ENCODE results near the gene MRPL24. TPM values are rescaled to one million over a fixed set of nuclear protein-coding genes. Genes with fewer than 3 reads are reported as not detected.
A peak's percentile ranks its signal among the peaks of the same experiment; 100 is the strongest.
"Not testable (repeated sequence)": the region's sequence is repeated elsewhere in the genome, so short reads cannot be mapped to it uniquely, and the experiment has no call there.

MRPL24 gene
- polyA plus RNA-seq, 3 donors from 2014 or later = 75.4 to 126 (median 88.2) TPM

DNA sequence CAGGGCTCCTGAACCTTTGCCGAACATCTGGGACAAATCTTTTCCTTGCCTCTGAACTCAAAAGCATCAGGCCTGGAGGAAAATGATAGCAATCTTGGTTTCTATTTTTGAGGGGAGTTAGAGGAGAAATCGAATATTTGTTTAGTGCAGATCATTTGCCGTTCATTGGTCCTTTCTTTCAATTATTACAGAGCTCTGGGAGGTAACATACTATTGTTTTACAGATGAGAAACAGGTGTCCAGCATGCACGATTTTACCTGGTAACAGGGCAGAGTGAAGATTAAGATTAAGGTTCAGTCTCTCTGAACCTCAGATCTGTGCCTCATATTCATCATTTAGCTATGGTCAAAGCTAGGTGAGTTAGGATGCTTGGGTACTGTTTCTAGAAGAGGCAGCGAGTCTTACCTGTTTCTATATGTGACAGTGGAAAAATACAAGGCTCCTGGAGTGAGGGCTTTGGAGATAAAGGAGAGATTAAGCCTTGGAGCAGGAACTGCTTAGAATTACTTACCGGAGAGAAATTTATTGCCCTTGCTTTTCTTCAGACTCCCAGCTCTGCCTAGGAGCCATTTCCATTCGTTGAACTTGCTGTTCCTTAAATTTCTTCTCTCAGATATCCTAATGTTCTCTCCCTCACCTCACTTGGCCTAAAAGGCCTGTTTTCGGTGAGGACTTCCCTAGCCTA lies 27.9 kb upstream of the MRPL24 start:
- no peak for DNase-seq
- H3K4me1 Mint-ChIP-seq = peaks cover 41 to 54% of the 10 kb centered on the region in 2 donors
- peaks cover 0 to 2% (median under 1%) of the 10 kb centered on the region in 3 donors for H3K27me3 Mint-ChIP-seq (ENCODE audit: low read depth in 3 of 3)
- no peaks in the 10 kb centered on the region for H3K9me3 Mint-ChIP-seq
- H3K36me3 Mint-ChIP-seq = peaks cover 7 to 17% (median 9%) of the 10 kb centered on the region in 3 donors
- H3K4me3 Mint-ChIP-seq = no peak overlapping the region
- H3K27ac Mint-ChIP-seq = peak overlapping the region in 1 of 6 donors; percentile 89

DNA sequence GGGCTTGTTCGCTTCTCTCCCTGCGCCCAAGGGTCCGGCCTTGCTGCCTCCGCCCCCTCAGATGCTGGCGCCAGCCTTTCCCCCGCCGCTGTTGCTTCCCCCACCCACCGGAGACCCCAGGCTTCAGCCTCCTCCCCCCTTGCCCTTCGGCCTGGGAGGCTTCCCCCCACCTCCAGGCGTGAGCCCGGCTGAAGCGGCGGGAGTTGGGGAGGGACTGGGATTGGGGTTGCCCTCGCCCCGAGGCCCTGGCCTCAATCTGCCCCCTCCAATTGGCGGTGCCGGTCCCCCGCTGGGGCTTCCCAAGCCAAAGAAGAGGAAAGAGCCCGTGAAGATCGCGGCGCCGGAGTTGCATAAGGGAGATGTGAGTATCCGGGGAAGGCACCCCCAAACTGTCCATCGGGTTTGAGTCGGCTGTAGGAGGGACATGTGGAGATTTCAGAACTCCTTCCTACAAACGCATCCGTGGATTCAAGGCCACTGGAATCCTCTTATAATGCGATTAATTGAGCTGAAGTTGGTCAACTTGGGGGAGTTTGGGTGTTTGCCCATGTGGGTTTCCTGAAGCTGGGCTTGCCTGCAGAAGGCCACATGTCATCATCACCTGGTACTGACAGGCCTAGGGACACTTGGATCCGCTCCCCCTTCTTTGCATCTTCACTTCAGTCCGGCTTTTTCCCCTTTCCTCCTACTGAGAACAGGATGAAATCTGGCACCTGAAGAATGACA lies 27.2 kb upstream of the MRPL24 start:
- Mint-ChIP-seq H3K4me3 (no peak overlapping the region), H3K9me3 (no peaks in the 10 kb centered on the region), H3K36me3 (peaks cover 5 to 17% (median 7%) of the 10 kb centered on the region in 3 donors), H3K27ac (peak overlapping the region in 1 of 6 donors; percentile 89), H3K27me3 (ENCODE audit: low read depth in 3 of 3) (peaks cover 0 to 2% (median 0%) of the 10 kb centered on the region in 3 donors), H3K4me1 (peaks cover 34 to 47% of the 10 kb centered on the region in 2 donors)
- peak in 2 of 3 donors; percentile 9 to 38 for DNase-seq

DNA sequence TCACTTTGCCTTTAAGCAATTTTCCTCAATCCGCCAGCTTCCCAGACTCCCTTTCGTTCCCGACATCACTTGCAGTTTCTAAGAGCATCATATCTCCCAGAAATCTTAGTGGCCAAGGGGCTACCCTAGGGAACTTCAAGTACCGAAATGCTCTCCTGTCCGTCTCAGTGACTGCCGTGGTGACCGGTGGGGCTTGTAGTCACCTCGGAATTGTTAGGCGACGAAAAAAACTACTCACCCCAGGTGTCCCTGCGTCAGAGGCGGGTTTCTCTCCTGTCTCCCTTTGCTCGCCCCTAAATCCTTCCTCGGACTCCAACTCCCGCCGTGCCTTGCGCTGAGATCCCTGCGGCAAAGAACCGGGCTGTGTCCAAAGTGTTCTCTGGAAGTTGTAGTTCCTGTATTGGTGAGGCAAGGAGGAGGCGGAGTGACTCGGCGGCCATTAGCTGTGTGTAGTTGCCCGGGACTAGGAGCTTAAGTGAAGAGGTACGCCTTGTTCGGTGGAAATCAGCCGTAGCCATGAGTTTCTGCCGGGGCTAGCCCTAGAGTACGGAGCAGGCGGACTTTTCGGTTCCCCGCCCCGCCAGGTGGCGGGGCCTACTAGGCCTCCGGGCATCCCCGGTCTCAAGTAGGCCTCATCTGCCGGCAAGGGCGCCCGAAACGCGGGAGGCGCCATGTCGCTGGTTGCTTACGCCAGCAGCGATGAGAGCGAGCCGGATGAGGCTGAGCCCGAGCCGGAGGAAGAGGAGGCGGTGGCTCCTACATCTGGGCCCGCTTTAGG lies 26.4 kb upstream of the MRPL24 start, which contains the start of gene PRCC:
Gene PRCC (plus strand): TSS at position 435 of the 778 bp plus-strand sequence. CDS start 237 bp downstream, at position 672.
- peak; percentile 98 to 99 (median 98) for DNase-seq
- peaks cover 0 to 13% (median 7%) of the 10 kb centered on the region in 3 donors for H3K36me3 Mint-ChIP-seq
- H3K4me1 Mint-ChIP-seq = peaks cover 28 to 40% of the 10 kb centered on the region in 2 donors
- no peaks in the 10 kb centered on the region for H3K9me3 Mint-ChIP-seq
- H3K27ac Mint-ChIP-seq = peak within 1 kb of the TSS in 1 of 6 donors; percentile 89
- no peak within 1 kb of the TSS for H3K4me3 Mint-ChIP-seq
- peaks cover 0 to 2% (median 0%) of the 10 kb centered on the region in 3 donors for H3K27me3 Mint-ChIP-seq (ENCODE audit: low read depth in 3 of 3)

DNA sequence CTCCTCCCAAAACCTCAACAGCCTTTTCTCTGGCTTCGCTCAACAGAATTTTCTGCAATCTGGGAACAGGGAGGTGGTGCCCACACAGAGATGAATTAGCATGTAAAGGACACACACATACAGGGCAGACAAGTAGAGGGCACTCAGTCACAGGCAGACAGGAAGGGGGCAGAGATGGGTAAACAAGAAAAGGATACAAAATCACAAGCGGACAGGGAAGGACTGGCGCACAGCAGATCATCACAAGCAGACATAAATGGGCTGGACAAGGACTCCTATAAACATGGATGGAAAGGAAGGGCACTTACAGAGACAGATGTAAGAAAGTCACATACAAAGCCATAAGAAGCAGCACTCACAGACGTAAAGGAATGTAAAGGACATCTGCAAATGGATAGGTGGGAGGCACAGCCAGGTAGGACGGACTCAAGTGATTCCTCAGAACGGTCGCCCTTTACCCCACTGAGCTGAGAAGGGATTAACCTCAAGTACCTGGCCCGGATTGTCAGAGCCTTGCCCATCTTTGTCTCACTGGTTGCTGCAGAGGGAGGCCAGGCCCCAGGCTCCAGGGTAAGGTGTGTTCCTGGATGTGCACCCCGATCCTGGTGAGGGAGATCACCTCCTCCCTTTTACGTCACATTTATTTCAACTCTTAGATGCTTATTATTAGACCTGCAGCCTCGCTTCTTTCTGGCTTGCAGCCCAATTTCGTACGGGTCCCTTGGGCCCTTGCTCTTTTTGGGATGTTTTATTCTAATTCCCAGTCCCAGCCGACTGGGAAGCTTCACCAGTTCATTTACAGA lies 25.6 kb upstream of the MRPL24 start:
- H3K4me3 Mint-ChIP-seq = no peak overlapping the region
- H3K4me1 Mint-ChIP-seq = peaks cover 28 to 35% of the 10 kb centered on the region in 2 donors
- H3K27me3 Mint-ChIP-seq (ENCODE audit: low read depth in 3 of 3) = peaks cover 0 to 2% (median 0%) of the 10 kb centered on the region in 3 donors
- no peaks in the 10 kb centered on the region for H3K9me3 Mint-ChIP-seq
- no peak for DNase-seq
- peaks cover 0 to 13% (median 7%) of the 10 kb centered on the region in 3 donors for H3K36me3 Mint-ChIP-seq
- no peak overlapping the region for H3K27ac Mint-ChIP-seq

DNA sequence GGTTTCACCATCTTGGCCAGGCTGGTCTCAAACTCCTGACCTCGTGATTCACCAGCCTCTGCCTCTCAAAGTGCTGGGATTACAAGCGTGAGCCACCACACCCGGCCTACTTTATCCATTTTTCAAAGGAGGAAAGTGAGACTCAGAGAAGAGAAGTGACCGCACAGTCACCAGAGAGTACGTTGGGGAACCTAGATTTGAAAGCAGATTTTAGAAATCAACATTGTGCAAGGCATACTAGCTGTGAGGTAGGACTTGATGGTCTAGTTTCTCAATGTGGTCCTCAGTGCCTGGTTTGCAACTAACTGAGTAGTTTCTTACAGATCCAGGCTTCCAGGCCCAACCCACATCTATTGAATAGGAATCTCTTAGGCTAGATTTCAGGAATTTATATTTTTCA lies 24.8 kb upstream of the MRPL24 start:
- Mint-ChIP-seq H3K27ac (no peak overlapping the region), H3K4me1 (peaks cover 20 to 26% of the 10 kb centered on the region in 2 donors), H3K4me3 (no peak overlapping the region)

DNA sequence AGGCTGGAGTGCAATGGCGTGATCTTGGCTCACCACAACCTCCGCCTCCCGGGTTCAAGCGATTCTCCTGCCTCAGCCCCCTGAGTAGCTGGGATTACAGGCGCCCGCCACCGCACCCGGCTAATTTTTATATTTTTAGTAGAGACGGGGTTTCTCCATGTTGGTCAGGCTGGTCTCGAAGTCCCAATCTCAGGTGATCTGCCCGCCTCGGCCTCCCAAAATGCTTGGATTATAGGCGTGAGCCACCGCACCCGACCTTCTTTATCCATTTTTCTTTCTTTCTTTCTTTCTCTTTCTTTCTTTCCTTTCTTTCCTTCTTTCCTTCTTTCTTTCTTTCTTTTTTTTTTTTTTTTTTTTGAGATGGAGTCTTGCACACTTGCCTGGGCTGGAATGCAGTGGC lies 24.2 kb upstream of the MRPL24 start:
- H3K4me3 Mint-ChIP-seq; H3K9me3 Mint-ChIP-seq; DNase-seq; H3K27me3 Mint-ChIP-seq (ENCODE audit: low read depth in 3 of 3); H3K36me3 Mint-ChIP-seq; H3K27ac Mint-ChIP-seq: not testable (repeated sequence)
- H3K4me1 Mint-ChIP-seq = peaks cover 17 to 21% of the 10 kb centered on the region in 2 donors

More for the DNA sequence above, 24.8 kb upstream of the MRPL24 start:
- Mint-ChIP-seq H3K27me3 (ENCODE audit: low read depth in 3 of 3) (peaks cover 0 to 2% (median 0%) of the 10 kb centered on the region in 3 donors), H3K9me3 (no peaks in the 10 kb centered on the region), H3K36me3 (peaks cover 0 to 5% (median under 1%) of the 10 kb centered on the region in 3 donors)
- no peak for DNase-seq

DNA sequence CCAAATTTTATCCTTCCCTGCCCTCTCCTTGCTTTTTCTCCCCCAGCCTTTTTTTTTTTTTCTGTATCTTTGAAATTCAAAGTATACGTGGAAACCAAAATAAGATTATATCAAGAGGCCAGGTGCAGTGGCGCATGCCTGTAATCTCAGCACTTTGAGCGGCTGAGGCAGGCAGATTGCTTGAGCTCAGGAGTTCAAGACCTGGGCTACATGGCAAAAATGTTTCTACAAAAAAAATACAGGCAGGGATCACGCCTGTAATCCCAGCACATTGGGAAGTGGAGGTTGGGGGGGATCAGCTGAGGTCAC lies 19.9 kb upstream of the MRPL24 start:
- H3K36me3 Mint-ChIP-seq = no peaks in the 10 kb centered on the region

DNA sequence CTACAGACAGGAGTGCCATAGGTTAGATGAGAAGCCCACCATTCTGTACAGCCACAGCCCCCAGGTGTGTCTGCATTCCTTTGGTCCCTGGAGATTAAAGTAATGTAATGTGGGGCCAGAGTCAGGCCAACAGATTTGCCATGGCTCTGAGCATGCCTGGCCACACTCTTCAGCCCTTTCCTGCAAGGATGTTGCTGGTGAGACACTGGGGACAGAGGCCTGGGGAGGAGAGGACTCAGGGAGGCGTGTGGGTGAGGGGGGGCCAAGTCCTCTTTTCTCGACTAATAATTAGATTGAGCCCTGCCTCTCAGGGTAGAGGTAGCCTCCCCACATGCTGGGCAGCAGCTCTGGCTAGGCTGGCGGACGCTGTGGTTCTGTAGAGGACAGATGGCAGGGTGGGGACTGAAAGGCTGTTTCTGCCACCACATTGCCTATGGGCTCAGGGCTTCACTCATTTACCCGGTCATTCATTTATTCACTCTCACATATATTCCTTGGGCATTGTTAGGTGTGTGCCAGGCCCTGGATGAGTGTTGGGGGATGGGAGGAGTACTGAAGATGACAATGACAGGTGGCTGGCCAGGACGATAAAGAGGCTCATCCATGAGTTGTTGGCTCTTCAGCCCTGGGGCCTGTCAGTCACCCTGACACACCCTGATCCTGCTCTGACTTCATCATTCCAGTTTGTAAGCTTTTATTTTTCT lies 19.4 kb upstream of the MRPL24 start:
- Mint-ChIP-seq H3K9me3 (no peaks in the 10 kb centered on the region), H3K36me3 (no peaks in the 10 kb centered on the region), H3K27ac (no peak overlapping the region)

More for the DNA sequence above, 19.9 kb upstream of the MRPL24 start:
- Mint-ChIP-seq H3K27ac (no peak overlapping the region), H3K4me3 (no peak overlapping the region), H3K9me3 (no peaks in the 10 kb centered on the region), H3K4me1 (no peaks in the 10 kb centered on the region), H3K27me3 (ENCODE audit: low read depth in 3 of 3) (no peaks in the 10 kb centered on the region)
- no peak for DNase-seq

DNA sequence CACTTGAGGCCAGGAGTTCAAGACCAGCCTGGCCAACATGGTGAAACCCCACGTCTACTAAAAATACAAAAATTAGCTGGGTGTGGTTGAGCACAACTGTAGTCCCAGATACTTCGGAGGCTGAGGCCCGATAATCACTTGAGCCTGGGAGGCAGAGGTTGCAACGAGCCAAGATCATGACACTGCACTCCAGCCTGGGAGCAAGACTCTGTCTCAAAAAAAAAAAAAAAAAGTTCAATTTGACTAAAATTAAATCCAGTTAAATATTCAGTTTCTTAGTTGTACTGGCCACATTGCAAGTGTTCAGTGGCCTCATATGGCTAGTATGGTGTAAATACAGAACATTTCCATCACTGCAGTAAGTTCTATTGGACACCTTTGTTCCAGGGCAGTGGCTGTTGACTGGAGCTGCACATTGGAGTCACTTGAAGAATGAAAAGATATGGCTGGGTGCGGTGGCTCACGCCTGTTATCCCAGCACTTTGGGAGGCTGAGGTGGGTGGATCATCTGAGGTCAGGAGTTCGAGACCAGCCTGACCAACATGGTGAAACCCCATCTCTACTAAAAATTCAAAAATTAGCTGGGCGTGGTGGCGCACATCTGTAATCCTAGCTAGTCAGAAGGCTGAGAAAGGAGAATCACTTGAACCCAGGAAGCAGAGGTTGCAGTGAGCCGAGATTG lies 16.8 kb upstream of the MRPL24 start:
- not testable (repeated sequence) for H3K4me1 Mint-ChIP-seq; H3K4me3 Mint-ChIP-seq; H3K36me3 Mint-ChIP-seq; H3K9me3 Mint-ChIP-seq; H3K27ac Mint-ChIP-seq; DNase-seq; H3K27me3 Mint-ChIP-seq (ENCODE audit: low read depth in 3 of 3)

More for the DNA sequence above, 19.4 kb upstream of the MRPL24 start:
- Mint-ChIP-seq H3K4me3 (no peak overlapping the region), H3K27me3 (ENCODE audit: low read depth in 3 of 3) (no peaks in the 10 kb centered on the region), H3K4me1 (no peaks in the 10 kb centered on the region)
- DNase-seq = no peak

DNA sequence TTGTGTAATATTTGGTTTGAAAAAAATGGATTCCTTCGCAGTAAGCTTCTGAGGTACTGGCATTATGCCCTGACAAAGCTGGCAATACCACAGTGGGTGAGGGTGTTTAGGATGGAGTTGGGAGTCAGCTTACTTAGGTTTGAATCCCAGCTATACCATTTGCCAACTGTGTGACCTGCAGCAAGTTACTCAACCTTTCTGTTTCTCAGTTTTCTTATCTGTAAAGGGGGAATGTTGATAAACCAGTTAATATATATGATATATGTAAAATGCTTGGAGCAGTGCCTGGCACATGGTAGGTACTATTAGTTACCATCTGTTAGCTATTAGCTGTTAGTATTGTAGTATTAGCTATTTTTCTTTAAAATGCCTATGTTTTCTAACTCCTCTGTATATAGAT lies 15.5 kb upstream of the MRPL24 start:
- DNase-seq = no peak
- no peaks in the 10 kb centered on the region for H3K9me3 Mint-ChIP-seq
- H3K36me3 Mint-ChIP-seq = no peaks in the 10 kb centered on the region
- H3K4me3 Mint-ChIP-seq = no peak overlapping the region
- H3K27me3 Mint-ChIP-seq (ENCODE audit: low read depth in 3 of 3) = peaks cover 0 to 3% (median 0%) of the 10 kb centered on the region in 3 donors
- no peak overlapping the region for H3K27ac Mint-ChIP-seq
- H3K4me1 Mint-ChIP-seq = peaks cover 14% of the 10 kb centered on the region in 2 donors

DNA sequence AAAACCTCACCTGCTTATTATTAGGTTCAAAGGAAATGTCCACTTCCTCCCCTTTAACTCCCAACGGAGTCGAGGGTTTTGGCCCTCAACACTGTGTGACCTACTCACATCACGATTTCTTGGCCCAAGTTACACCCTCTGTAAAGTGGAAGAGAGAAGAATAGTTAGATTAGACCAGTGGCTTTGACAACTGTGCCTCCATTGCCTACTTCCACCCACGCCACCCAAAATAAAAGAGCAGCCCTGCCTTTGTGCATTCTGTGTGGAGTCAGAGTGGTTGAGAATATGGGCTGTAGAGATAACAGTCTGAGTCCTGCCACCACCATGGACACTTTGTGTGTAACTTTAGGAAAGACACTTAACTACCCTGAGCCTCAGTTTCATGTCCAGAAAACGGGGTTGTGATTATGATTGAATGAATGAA lies 14.7 kb upstream of the MRPL24 start:
- Mint-ChIP-seq H3K36me3 (no peaks in the 10 kb centered on the region), H3K4me3 (no peak overlapping the region), H3K4me1 (peaks cover 17 to 18% of the 10 kb centered on the region in 2 donors), H3K9me3 (no peaks in the 10 kb centered on the region), H3K27me3 (ENCODE audit: low read depth in 3 of 3) (peaks cover 0 to 5% (median 2%) of the 10 kb centered on the region in 3 donors), H3K27ac (no peak overlapping the region)
- no peak for DNase-seq

DNA sequence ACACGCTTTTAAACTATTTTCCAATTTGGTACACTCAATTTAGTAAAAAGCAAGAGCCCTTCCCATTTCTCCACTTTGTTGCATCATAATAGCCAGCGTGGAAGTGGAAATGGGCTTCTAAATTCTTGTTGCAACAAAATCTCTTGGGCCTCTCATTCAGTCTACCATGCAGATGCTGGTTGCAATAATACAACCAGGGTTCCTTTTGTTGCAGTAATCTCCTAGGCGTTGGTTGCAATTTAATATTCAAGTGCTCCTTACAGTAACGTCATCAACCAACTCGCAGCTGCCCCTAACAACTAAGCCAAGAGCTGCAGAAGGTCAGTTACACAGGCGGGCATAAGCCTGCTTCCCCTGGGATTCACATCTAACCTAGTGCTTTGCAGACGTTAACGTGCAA lies 13.3 kb upstream of the MRPL24 start:
- peaks cover 31% of the 10 kb centered on the region in 2 donors for H3K4me1 Mint-ChIP-seq
- DNase-seq = no peak
- H3K36me3 Mint-ChIP-seq = no peaks in the 10 kb centered on the region
- H3K27me3 Mint-ChIP-seq (ENCODE audit: low read depth in 3 of 3) = peaks cover 0 to 5% (median 4%) of the 10 kb centered on the region in 3 donors
- H3K9me3 Mint-ChIP-seq = no peaks in the 10 kb centered on the region
- no peak overlapping the region for H3K4me3 Mint-ChIP-seq
- no peak overlapping the region for H3K27ac Mint-ChIP-seq
